Activated T-cell treated with anti-CD3 and anti-CD28 coated beads, Interleukin-2, amount 50 U/mL, for 72 hours (primary cell): ENCODE results near the gene GRB10. TPM values are rescaled to one million over a fixed set of nuclear protein-coding genes. Genes with fewer than 3 reads are reported as not detected.

Experiments
- ATAC-seq, 2 donors: fragments of 150-1000 bp; cut with Tn5 transposase; replicated peaks in 1 of 2; 2 replicates each; pipeline ENCODE4 v1.10.0; 2021; ENCODE audit warnings: moderate library complexity in 2 of 2, mild to moderate bottlenecking in 1 of 2
- DNase-seq, 2 donors: peaks; one replicate each; pipeline ENCODE4 v3.0.0; 2021 to 2022; ENCODE audit warnings: mixed read lengths in 1 of 2
- H3K27ac Mint-ChIP-seq: one replicate; pipeline ENCODE4 v1.8.0; 2022; ENCODE audit warnings: mild to moderate bottlenecking, moderate library complexity, mixed read lengths
- H3K27me3 Mint-ChIP-seq: one replicate; pipeline ENCODE4 v1.8.0; 2022; ENCODE audit warnings: low read depth, mixed read lengths
- H3K36me3 Mint-ChIP-seq, 2 donors: one replicate each; pipeline ENCODE4 v1.8.0; 2022; ENCODE audit warnings: mixed read lengths in 2 of 2, mild to moderate bottlenecking in 1 of 2; ENCODE audit not compliant: insufficient read depth in 2 of 2
- H3K4me1 Mint-ChIP-seq: one replicate; pipeline ENCODE4 v1.8.0; 2022; ENCODE audit warnings: low read depth, mixed read lengths
- H3K4me3 Mint-ChIP-seq, 2 donors: one replicate each; pipeline ENCODE4 v1.8.0; 2022; ENCODE audit warnings: mild to moderate bottlenecking in 2 of 2, mixed read lengths in 2 of 2, moderate library complexity in 2 of 2
- H3K9me3 Mint-ChIP-seq, 2 donors: one replicate each; pipeline ENCODE4 v1.8.0; 2022; ENCODE audit warnings: mixed read lengths in 2 of 2
- total RNA-seq, 2 donors: library from RNA; stranded (reverse); gene quantifications; one replicate each; pipeline ENCODE4 v1.2.3, GENCODE V29; 2022

GRB10 gene
- total RNA-seq, 2 donors from 2014 or later = 18.4 to 21.0 TPM

DNA sequence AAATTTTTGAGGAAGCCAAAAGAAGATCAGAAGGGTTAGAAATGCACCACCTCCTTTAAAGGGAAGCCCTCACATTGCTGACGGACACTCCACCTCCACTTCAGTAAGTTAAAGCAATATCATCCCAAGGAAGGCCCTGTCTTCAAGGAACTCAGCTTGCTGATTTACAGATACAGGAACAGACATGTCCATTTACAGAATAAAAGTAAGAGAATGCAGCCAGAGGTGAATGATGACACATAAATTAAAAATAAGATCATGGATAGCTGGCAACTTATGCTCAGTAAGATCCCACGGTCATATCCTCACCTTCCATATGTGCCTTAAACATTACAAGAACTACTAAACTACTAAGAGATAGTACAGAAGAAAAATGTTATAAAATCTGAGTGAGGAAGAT is 20.4 kb downstream of the GRB10 start:
- Mint-ChIP-seq H3K9me3 (peaks cover 0 to 3% of the 10 kb centered on the region in 2 donors), H3K36me3 (peaks cover 0 to 8% of the 10 kb centered on the region in 2 donors), H3K27me3 (no peaks in the 10 kb centered on the region), H3K27ac (no peak overlapping the region), H3K4me1 (peaks cover 15% of the 10 kb centered on the region), H3K4me3 (no peak overlapping the region)
- DNase-seq (no peak), ATAC-seq (no peak)

DNA sequence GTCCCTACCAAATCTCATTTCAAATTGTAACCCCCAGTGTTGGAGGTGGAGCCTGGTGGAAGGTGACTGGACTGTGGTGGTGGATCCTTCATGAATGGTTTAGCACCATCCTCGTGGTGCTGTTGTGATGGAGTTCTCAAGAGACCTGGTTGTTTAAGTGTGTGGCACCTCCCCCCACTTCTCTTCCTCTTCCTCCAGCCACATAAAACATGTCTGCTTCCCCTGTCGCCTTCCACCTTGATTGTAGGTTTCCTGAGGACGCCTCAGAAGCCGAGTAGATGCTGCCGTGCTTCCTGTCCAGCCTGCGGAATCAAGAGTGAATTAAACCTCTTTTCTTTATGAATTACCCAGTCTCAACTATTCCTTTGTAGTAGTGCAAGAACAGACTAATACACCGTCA is 21.0 kb downstream of the GRB10 start:
- H3K9me3 Mint-ChIP-seq = peaks cover 0 to 3% of the 10 kb centered on the region in 2 donors
- H3K27ac Mint-ChIP-seq = no peak overlapping the region
- H3K4me1 Mint-ChIP-seq = peaks cover 15% of the 10 kb centered on the region
- ATAC-seq = no peak
- no peak overlapping the region for H3K4me3 Mint-ChIP-seq
- no peaks in the 10 kb centered on the region for H3K27me3 Mint-ChIP-seq
- DNase-seq = no peak
- H3K36me3 Mint-ChIP-seq = peaks cover 0 to 8% of the 10 kb centered on the region in 2 donors

DNA sequence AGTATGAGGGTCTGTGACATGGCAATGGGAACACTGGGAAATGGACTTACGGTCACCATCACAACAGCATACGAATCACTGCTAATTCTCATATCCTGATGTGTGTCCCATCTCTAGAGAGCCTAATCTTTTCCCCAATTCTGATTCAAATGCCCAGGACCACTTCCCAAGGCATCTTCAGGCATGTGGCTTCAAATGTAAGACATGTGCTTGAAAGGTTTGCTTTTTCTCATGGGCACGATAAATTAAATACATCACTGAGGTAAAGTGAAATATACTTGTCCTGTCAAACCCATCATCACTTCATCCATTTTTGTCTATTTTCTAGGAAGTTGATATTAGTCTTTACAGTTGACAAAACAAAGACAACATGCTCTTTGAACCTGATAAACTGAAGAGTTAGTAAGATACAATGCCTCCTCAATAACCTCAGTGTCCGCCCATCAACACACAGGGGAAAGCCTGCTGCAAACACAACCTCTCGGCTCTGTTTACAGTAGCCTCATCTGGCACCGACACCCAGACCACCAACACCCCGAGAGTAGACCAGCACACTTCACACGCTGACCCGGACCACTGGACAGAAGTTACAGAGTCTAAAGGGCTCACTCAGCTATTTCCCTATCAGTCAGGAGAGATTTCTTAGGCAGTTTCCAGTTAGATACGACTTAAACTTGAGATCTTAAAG is 24.8 kb downstream of the GRB10 start:
- peaks cover 15% of the 10 kb centered on the region for H3K4me1 Mint-ChIP-seq
- no peak overlapping the region for H3K4me3 Mint-ChIP-seq
- H3K9me3 Mint-ChIP-seq = no peaks in the 10 kb centered on the region
- H3K36me3 Mint-ChIP-seq = peaks cover 0 to 5% of the 10 kb centered on the region in 2 donors
- no peaks in the 10 kb centered on the region for H3K27me3 Mint-ChIP-seq
- H3K27ac Mint-ChIP-seq = no peak overlapping the region
- DNase-seq = no peak
- no peak for ATAC-seq

DNA sequence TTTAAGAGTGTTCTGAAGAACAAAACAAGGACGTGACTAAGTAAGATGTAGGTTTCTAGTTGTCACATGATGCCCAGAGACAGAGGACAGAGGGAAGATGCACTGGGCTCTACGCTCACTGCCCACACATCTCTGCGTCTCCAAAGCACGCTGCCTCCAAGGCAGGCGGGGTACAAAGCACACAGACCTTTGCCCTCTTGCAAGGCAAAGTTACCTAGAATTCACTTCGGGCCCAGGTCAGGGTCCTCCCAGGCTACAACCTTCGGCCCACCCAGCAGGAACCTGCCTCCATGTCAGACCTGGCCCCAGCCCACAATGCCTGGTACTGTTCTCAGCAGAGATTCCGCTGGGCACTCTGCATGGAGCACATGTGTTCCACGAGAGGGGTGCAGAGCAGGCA is 26.5 kb downstream of the GRB10 start:
- no peak overlapping the region for H3K4me3 Mint-ChIP-seq
- peaks cover 1% of the 10 kb centered on the region for H3K4me1 Mint-ChIP-seq
- DNase-seq (no peak), ATAC-seq (no peak)
- H3K27me3 Mint-ChIP-seq = no peaks in the 10 kb centered on the region
- H3K36me3 Mint-ChIP-seq = peaks cover 0 to 1% of the 10 kb centered on the region in 2 donors
- no peaks in the 10 kb centered on the region for H3K9me3 Mint-ChIP-seq
- no peak overlapping the region for H3K27ac Mint-ChIP-seq

DNA sequence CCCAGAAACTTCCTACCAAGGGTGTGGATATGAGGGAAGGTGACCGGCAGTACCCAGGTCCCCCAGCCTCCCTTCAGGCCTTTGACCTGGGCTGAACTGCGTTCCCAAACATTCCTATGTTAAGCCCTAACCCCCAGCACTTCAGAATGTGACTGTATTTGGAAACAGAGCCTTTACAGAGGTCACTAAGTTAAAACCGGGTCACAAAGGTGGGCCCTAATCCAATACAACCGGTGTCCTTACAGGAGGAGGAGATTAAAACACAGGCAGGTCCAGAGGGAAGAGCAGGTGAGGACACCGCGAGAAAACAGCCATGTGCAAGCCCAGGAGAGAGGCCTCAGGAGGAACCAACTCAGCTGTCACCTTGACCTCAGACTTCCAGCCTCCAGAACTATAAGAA is 28.0 kb downstream of the GRB10 start:
- ATAC-seq (no peak), DNase-seq (no peak)
- Mint-ChIP-seq H3K36me3 (peaks cover 0 to 1% of the 10 kb centered on the region in 2 donors), H3K4me1 (no peaks in the 10 kb centered on the region), H3K9me3 (no peaks in the 10 kb centered on the region), H3K27me3 (no peaks in the 10 kb centered on the region), H3K4me3 (no peak overlapping the region), H3K27ac (no peak overlapping the region)

DNA sequence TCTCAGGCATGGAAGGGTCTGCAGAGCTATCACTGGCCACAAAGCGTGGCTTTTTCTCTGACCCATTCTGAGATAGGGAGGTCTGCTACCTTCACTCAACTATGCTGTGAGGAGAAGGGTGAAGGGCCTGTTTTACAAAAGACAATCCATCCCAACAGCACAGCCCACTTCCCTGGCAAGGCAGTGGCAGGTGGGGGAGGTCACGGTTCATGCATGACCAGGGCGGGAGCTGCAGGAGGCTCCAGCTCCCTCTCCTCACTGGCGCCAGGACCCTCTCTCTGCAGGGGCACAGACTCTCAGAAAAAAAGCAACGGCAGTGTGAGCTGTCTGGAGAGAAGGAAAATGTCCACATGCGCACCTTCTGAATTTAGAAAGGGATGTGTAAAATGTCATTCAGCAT is 28.5 kb downstream of the GRB10 start:
- ATAC-seq (no peak), DNase-seq (no peak)
- Mint-ChIP-seq H3K4me3 (no peak overlapping the region), H3K36me3 (peaks cover 0 to 1% of the 10 kb centered on the region in 2 donors), H3K27ac (no peak overlapping the region), H3K27me3 (no peaks in the 10 kb centered on the region), H3K9me3 (no peaks in the 10 kb centered on the region), H3K4me1 (no peaks in the 10 kb centered on the region)

DNA sequence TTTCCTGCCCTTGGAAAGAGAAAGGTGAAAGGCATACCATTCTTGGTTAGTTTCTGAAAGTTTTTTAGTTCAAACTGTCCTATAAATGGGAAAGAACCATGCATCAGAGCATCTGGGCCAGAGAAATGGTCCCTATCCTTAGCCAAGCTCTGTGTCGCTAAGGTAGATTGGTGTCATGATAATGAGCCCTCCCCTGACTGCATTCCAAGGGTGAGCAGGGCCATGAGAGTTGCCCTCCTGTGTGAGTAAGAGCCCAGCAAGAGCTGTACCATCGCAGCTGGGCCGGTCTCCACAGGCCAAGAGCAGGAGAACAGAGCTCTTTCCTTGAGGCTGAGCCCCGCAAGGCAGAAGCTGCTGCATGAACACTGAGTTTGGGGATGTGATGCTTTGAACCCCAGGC is 30.3 kb downstream of the GRB10 start:
- no peaks in the 10 kb centered on the region for H3K9me3 Mint-ChIP-seq
- H3K36me3 Mint-ChIP-seq = peaks cover 0 to 1% of the 10 kb centered on the region in 2 donors
- H3K4me1 Mint-ChIP-seq = no peaks in the 10 kb centered on the region
- H3K27ac Mint-ChIP-seq = no peak overlapping the region
- DNase-seq = no peak
- no peak overlapping the region for H3K4me3 Mint-ChIP-seq
- no peak for ATAC-seq
- no peaks in the 10 kb centered on the region for H3K27me3 Mint-ChIP-seq

DNA sequence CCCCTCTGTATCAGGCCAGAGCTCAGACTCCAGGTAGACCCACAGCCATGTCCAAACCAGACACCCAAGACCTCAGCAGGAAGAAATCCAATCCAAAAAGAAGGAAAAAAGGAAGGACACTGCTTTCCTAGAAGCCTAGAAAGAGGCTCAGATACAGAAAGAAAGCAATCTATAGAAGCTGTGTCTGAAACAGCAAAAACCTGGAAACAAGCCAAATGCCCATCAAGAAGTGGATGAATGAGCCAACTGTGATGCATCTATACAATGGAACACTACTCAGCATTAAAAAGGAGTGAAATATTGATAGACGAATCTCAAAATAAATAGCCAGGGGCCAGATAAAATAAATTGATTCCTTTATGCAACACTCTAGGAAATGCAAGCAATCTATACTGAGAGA is 31.6 kb downstream of the GRB10 start:
- Mint-ChIP-seq H3K4me1 (no peaks in the 10 kb centered on the region), H3K36me3 (peaks cover 0 to 1% of the 10 kb centered on the region in 2 donors), H3K9me3 (no peaks in the 10 kb centered on the region), H3K27ac (no peak overlapping the region), H3K4me3 (no peak overlapping the region), H3K27me3 (no peaks in the 10 kb centered on the region)
- DNase-seq = no peak
- no peak for ATAC-seq

DNA sequence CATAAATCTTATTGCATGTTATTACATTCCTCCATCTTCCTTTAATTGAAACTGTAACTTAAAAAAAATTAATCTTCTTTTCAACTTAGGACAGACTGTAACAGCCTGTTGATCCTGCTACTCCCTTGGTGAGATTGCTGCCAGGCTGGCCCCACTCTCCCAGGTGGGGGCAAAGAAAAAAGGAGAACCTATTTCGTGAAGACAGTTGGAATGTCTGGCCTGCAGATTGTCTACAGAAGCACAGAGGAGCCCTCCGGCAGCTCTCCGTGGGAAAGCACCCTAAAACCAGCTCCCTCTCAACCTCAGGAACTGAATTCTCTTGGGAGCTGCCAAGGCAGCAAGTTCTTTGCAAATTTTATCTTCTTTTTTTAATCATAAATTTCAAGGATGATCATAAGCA is 32.8 kb downstream of the GRB10 start:
- Mint-ChIP-seq H3K36me3 (peaks cover 0 to 1% of the 10 kb centered on the region in 2 donors), H3K4me1 (no peaks in the 10 kb centered on the region), H3K27me3 (no peaks in the 10 kb centered on the region), H3K9me3 (no peaks in the 10 kb centered on the region), H3K27ac (no peak overlapping the region), H3K4me3 (no peak overlapping the region)
- ATAC-seq (no peak), DNase-seq (no peak)

DNA sequence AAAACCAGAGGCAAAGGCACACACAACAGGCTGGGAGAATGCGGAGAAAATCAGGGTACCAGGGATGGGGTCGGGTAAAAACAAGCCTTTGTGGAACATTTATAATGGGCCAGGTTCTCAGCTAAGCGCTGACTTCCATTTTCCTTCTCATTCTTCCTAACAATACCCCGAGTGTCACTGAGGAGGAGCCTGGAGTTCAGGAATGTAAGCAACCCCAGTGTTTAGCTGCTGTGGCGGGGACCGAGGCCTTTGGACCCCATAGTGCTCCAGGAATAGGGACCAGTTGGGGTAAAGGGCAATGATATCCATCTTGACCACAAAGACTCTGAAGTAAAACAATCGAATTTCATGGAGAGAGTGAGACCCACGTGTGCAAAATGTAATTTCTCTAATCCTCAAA is 34.2 kb downstream of the GRB10 start:
- Mint-ChIP-seq H3K9me3 (no peaks in the 10 kb centered on the region), H3K27ac (no peak overlapping the region), H3K36me3 (peaks cover 0 to 1% of the 10 kb centered on the region in 2 donors), H3K27me3 (no peaks in the 10 kb centered on the region), H3K4me1 (no peaks in the 10 kb centered on the region), H3K4me3 (no peak overlapping the region)
- DNase-seq (no peak), ATAC-seq (no peak)

DNA sequence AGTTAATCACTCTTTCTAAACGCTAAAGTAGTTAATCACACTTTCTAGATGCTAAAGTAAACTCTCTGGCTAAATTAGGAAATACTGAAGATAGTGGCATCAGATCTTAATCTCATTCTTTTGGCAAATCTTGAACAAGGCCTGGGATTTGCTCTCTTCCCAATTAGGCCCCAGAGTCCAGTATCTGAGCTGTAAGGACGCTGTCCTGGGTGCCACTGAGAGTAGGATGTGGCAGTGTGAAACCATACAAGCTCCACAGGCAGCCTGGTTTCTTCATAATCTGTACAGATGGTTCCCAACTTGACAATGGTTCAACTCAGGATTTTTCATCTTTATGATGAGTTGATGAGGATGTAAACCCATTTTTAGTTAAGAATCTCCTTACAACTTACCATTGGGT is 36.9 kb downstream of the GRB10 start:
- ATAC-seq (no peak), DNase-seq (no peak)
- Mint-ChIP-seq H3K9me3 (no peaks in the 10 kb centered on the region), H3K27ac (no peak overlapping the region), H3K36me3 (no peaks in the 10 kb centered on the region), H3K4me1 (peaks cover 9% of the 10 kb centered on the region), H3K27me3 (no peaks in the 10 kb centered on the region), H3K4me3 (no peak overlapping the region)

DNA sequence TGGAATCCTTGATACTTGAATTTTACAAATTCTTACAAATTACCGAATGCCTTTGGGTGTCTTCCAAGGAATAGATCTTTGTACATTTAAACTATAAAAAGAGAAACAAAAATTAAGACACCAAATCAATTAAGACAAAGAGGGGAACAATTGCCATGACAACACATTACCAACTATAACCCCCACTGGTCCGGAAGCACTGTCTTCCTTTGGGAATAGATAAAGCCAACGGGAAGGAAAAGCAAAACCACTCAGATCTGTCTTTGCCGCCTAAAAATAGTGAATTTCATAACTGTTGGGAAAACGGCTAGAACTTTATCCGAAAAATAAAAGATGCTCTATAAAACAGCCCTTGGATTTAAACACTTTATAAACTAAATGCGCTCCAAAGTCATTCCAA is 37.4 kb downstream of the GRB10 start:
- peaks cover 14% of the 10 kb centered on the region for H3K4me1 Mint-ChIP-seq
- DNase-seq (no peak), ATAC-seq (no peak)
- no peaks in the 10 kb centered on the region for H3K36me3 Mint-ChIP-seq
- no peak overlapping the region for H3K4me3 Mint-ChIP-seq
- no peak overlapping the region for H3K27ac Mint-ChIP-seq
- no peaks in the 10 kb centered on the region for H3K9me3 Mint-ChIP-seq
- no peaks in the 10 kb centered on the region for H3K27me3 Mint-ChIP-seq

DNA sequence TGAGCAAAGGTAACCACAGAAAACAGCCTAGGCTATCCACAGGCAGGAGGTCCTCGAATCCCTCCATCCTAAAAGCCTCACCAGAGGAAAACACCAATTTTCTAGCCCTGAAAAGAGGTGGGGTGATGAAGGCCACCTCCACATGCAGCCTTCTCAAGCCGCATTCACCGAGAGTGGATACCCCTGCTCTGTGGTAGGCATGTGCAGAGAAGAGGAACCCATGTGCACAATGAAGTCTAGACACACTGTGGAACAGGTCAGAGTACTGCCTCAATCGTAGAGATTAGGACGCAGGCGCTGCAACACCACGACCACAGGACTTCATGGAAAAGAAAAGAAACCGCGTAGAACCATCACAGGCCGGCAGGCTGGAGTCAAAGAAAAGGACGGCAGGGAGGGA is 38.8 kb downstream of the GRB10 start:
- Mint-ChIP-seq H3K4me3 (no peak overlapping the region), H3K36me3 (peaks cover 0 to 7% of the 10 kb centered on the region in 2 donors), H3K27ac (no peak overlapping the region), H3K27me3 (no peaks in the 10 kb centered on the region), H3K4me1 (peaks cover 27% of the 10 kb centered on the region), H3K9me3 (peaks cover 0 to 4% of the 10 kb centered on the region in 2 donors)
- ATAC-seq (no peak), DNase-seq (no peak)

DNA sequence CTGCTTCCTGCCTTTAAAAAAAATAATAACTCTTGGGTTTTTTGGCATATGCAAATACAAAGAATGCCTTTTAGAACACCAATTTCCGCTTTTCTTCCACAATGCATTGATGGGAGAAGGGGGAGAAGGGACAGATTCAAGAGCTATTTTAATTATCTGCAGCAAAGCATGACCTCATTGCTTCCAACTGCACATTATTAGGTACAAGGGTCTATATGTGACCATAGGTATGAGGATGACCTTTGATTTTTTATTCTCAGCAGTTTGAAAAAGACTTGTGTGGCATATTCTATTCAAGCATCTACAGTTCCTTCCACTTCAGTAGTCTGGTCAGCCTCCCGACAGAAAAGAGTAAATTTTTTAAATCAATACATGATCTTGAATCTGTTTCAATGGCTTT is 39.7 kb downstream of the GRB10 start:
- ATAC-seq = no peak
- no peak overlapping the region for H3K27ac Mint-ChIP-seq
- no peak overlapping the region for H3K4me3 Mint-ChIP-seq
- peaks cover 0 to 4% of the 10 kb centered on the region in 2 donors for H3K9me3 Mint-ChIP-seq
- DNase-seq = no peak
- no peaks in the 10 kb centered on the region for H3K27me3 Mint-ChIP-seq
- H3K36me3 Mint-ChIP-seq = peaks cover 0 to 7% of the 10 kb centered on the region in 2 donors
- H3K4me1 Mint-ChIP-seq = peaks cover 27% of the 10 kb centered on the region
